Breast epithelium (tissue), 3 donors: ENCODE results near the gene MTNR1B.

ENCODE experiments used
- POLR2A ChIP-seq: fragments of 450-650 bp; IDR thresholded peaks from one replicate; pipeline ENCODE4 v1.6.1; 2016; ENCODE audit warnings: antibody characterized with exemption, mild to moderate bottlenecking, moderate library complexity
- POLR2AphosphoS5 ChIP-seq, 3 donors: sonication (generic); formaldehyde crosslinking; IDR thresholded peaks; one replicate each; pipeline ENCODE4 v1.6.1; 2017; ENCODE audit warnings: antibody characterized with exemption in 3 of 3
- TF ChIP-seq, protein P1 (sequence below), 3 donors: fragments of 450-650 bp; IDR thresholded peaks; one replicate each; pipeline ENCODE4 v1.5.1; 2016 to 2017; ENCODE audit warnings: antibody characterized with exemption in 3 of 3, mild to moderate bottlenecking in 3 of 3, moderate library complexity in 3 of 3

DNA sequence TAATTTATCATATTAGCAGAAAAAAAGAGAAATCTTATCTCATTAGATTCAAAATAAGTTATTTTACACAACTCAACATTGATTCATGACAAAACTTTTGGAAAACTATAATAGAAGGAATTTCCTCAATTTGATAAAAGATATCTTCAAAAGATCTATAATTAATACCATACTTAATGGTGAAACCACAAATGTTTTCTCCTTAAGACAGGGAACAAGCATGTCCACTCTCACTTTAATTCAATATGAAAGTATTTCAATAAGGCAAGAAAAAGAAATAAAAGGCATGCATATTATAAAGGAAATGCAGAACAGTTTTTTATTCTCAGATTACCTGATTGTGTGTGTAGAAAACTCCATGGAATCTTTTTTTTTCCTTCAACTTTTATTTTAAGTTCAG lies 23.6 kb downstream of the MTNR1B start:
- TF ChIP-seq POLR2AphosphoS5 (IDR thresholded peaks at IDR 0.05): no peak
- TF ChIP-seq POLR2A: no peak
- TF ChIP-seq, protein P1, sequence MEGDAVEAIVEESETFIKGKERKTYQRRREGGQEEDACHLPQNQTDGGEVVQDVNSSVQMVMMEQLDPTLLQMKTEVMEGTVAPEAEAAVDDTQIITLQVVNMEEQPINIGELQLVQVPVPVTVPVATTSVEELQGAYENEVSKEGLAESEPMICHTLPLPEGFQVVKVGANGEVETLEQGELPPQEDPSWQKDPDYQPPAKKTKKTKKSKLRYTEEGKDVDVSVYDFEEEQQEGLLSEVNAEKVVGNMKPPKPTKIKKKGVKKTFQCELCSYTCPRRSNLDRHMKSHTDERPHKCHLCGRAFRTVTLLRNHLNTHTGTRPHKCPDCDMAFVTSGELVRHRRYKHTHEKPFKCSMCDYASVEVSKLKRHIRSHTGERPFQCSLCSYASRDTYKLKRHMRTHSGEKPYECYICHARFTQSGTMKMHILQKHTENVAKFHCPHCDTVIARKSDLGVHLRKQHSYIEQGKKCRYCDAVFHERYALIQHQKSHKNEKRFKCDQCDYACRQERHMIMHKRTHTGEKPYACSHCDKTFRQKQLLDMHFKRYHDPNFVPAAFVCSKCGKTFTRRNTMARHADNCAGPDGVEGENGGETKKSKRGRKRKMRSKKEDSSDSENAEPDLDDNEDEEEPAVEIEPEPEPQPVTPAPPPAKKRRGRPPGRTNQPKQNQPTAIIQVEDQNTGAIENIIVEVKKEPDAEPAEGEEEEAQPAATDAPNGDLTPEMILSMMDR (IDR thresholded peaks at IDR 0.05): no peak
